IPS-18a (cell line): ENCODE data around the gene GMCL1.
"Not testable (repeated sequence)": the region's sequence is repeated elsewhere in the genome, so short reads cannot be mapped to it uniquely, and the experiment has no call there.

ENCODE experiments used
- H3K27ac ChIP-seq: one replicate; pipeline ENCODE4 v1.5.1; 2013; ENCODE audit warnings: low read length
- H3K27me3 ChIP-seq: one replicate; pipeline ENCODE4 v1.6.1; 2013; ENCODE audit warnings: mild to moderate bottlenecking, low read length; ENCODE audit not compliant: control insufficient read depth, insufficient read depth
- H3K36me3 ChIP-seq: one replicate; pipeline ENCODE4 v1.6.1; 2013; ENCODE audit warnings: low read depth, low read length; ENCODE audit not compliant: control insufficient read depth
- H3K4me1 ChIP-seq: one replicate; pipeline ENCODE4 v1.6.1; 2013; ENCODE audit warnings: low read depth, low read length; ENCODE audit not compliant: control insufficient read depth
- H3K4me3 ChIP-seq: one replicate; pipeline ENCODE4 v1.5.1; 2013; ENCODE audit warnings: low read length
- H3K9ac ChIP-seq: one replicate; pipeline ENCODE4 v1.6.1; 2013; ENCODE audit warnings: mild to moderate bottlenecking, low read length, moderate library complexity
- H3K9me3 ChIP-seq: one replicate; pipeline ENCODE4 v1.6.1; 2013; ENCODE audit warnings: low read depth, low read length; ENCODE audit not compliant: control insufficient read depth

Gene GMCL1

GRCh38 chr2:69889302-69889701 is 59.8 kb downstream of the GMCL1 start:
- no peak overlapping the region for H3K9ac ChIP-seq

GRCh38 chr2:69890881-69891280 is 61.4 kb downstream of the GMCL1 start:
- H3K9me3 ChIP-seq = no peaks in the 10 kb centered on the region
- peaks cover under 1% of the 10 kb centered on the region for H3K36me3 ChIP-seq
- H3K9ac ChIP-seq = no peak overlapping the region
- no peak overlapping the region for H3K27ac ChIP-seq
- peaks cover 4% of the 10 kb centered on the region for H3K4me1 ChIP-seq
- H3K4me3 ChIP-seq = no peak overlapping the region
- H3K27me3 ChIP-seq = no peaks in the 10 kb centered on the region

More at GRCh38 chr2:69889302-69889701, 59.8 kb downstream of the GMCL1 start:
- Histone ChIP-seq H3K27ac (no peak overlapping the region), H3K9me3 (no peaks in the 10 kb centered on the region), H3K36me3 (no peaks in the 10 kb centered on the region), H3K4me3 (no peak overlapping the region), H3K27me3 (no peaks in the 10 kb centered on the region), H3K4me1 (no peaks in the 10 kb centered on the region)

- not testable (repeated sequence) for H3K9ac ChIP-seq
- peak overlapping the region; percentile 91 for H3K4me3 ChIP-seq
Measured at GRCh38 chr2:69892838-69893424, 63.5 kb downstream of the GMCL1 start.

GRCh38 chr2:69893684-69894551 is 64.5 kb downstream of the GMCL1 start, which contains the start of gene SNRNP27:
TSS of gene SNRNP27 (plus strand) at chr2:69893956. CDS start at chr2:69893985, 29 bp downstream.
- no peaks in the 10 kb centered on the region for H3K9me3 ChIP-seq
- peaks cover 27% of the 10 kb centered on the region for H3K36me3 ChIP-seq
- peak within 1 kb of the TSS; percentile 8 for H3K27ac ChIP-seq
- peaks cover 4% of the 10 kb centered on the region for H3K4me1 ChIP-seq
- no peaks in the 10 kb centered on the region for H3K27me3 ChIP-seq
- H3K9ac ChIP-seq = peak within 1 kb of the TSS; percentile 87
- peak within 1 kb of the TSS; percentile 91 for H3K4me3 ChIP-seq

More at GRCh38 chr2:69892838-69893424, 63.5 kb downstream of the GMCL1 start:
- not testable (repeated sequence) for H3K4me1 ChIP-seq, H3K27ac ChIP-seq, H3K9me3 ChIP-seq, H3K27me3 ChIP-seq
- peaks cover 21% of the 10 kb centered on the region for H3K36me3 ChIP-seq

GRCh38 chr2:69894737-69895136 is 65.3 kb downstream of the GMCL1 start:
- H3K27ac ChIP-seq = not testable (repeated sequence)
- peaks cover 32% of the 10 kb centered on the region for H3K36me3 ChIP-seq

GRCh38 chr2:69902213-69902922 is 72.9 kb downstream of the GMCL1 start:
- no peak overlapping the region for H3K9ac ChIP-seq
- H3K27ac ChIP-seq = no peak overlapping the region
- no peaks in the 10 kb centered on the region for H3K4me1 ChIP-seq
- H3K9me3 ChIP-seq = no peaks in the 10 kb centered on the region
- no peaks in the 10 kb centered on the region for H3K27me3 ChIP-seq
- H3K4me3 ChIP-seq = no peak overlapping the region
- peaks cover 57% of the 10 kb centered on the region for H3K36me3 ChIP-seq

More at GRCh38 chr2:69894737-69895136, 65.3 kb downstream of the GMCL1 start:
- H3K4me1 ChIP-seq, H3K9me3 ChIP-seq, H3K27me3 ChIP-seq: not testable (repeated sequence)
- Histone ChIP-seq H3K4me3 (peak overlapping the region; percentile 91), H3K9ac (peak overlapping the region; percentile 87)

- Histone ChIP-seq H3K27ac (no peak overlapping the region), H3K9ac (no peak overlapping the region), H3K27me3 (no peaks in the 10 kb centered on the region), H3K36me3 (peaks cover 44% of the 10 kb centered on the region), H3K9me3 (no peaks in the 10 kb centered on the region), H3K4me3 (no peak overlapping the region), H3K4me1 (no peaks in the 10 kb centered on the region)
Measured at GRCh38 chr2:69907216-69907615, 77.8 kb downstream of the GMCL1 start.

- H3K27ac ChIP-seq = no peak overlapping the region
- H3K36me3 ChIP-seq = peaks cover 20% of the 10 kb centered on the region
Measured at GRCh38 chr2:69911985-69912563, 82.6 kb downstream of the GMCL1 start.

GRCh38 chr2:69914164-69914949 is 84.9 kb downstream of the GMCL1 start:
- Histone ChIP-seq H3K4me1 (no peaks in the 10 kb centered on the region), H3K27ac (peak overlapping the region; percentile 90), H3K9ac (peak overlapping the region; percentile 97)

More at GRCh38 chr2:69911985-69912563, 82.6 kb downstream of the GMCL1 start:
- Histone ChIP-seq H3K4me3 (no peak overlapping the region), H3K4me1 (no peaks in the 10 kb centered on the region), H3K27me3 (peaks cover 8% of the 10 kb centered on the region), H3K9me3 (no peaks in the 10 kb centered on the region), H3K9ac (no peak overlapping the region)

GRCh38 chr2:69914950-69915945 is 85.8 kb downstream of the GMCL1 start, which contains the start of gene MXD1:
TSS of gene MXD1 (plus strand) at chr2:69915109. CDS start at chr2:69915331, 222 bp downstream.
- Histone ChIP-seq H3K4me3 (peak within 1 kb of the TSS; percentile 72), H3K27me3 (peaks cover 8% of the 10 kb centered on the region), H3K4me1 (no peaks in the 10 kb centered on the region), H3K27ac (peak within 1 kb of the TSS; percentile 90), H3K36me3 (no peaks in the 10 kb centered on the region), H3K9ac (peak within 1 kb of the TSS; percentile 97), H3K9me3 (no peaks in the 10 kb centered on the region)

More at GRCh38 chr2:69914164-69914949, 84.9 kb downstream of the GMCL1 start:
- Histone ChIP-seq H3K27me3 (peaks cover 8% of the 10 kb centered on the region), H3K36me3 (peaks cover under 1% of the 10 kb centered on the region), H3K4me3 (peak overlapping the region; percentile 72), H3K9me3 (no peaks in the 10 kb centered on the region)
